Loucy (cell line): ENCODE data around the gene CSPG4.

ENCODE experiments used
- CTCF ChIP-seq: fragments of 200-600 bp; sonication (generic); conservative IDR thresholded peaks from 2 replicates; pipeline ENCODE4 v1.5.1; 2014; ENCODE audit warnings: mild to moderate bottlenecking, antibody characterized with exemption, low read length
- EZH2phosphoT487 ChIP-seq: fragments of 200-600 bp; IDR thresholded peaks from 2 replicates; pipeline ENCODE4 v1.6.1; 2018; ENCODE audit warnings: antibody characterized with exemption, mild to moderate bottlenecking, moderate library complexity, borderline replicate concordance

- TF ChIP-seq CTCF (no peak), EZH2phosphoT487 (no peak)
Measured at GRCh38 chr15:75696311-75696720, 16.3 kb downstream of the CSPG4 start.
